MG63 (cell line): ENCODE results near the gene SLAMF7. TPM values are rescaled to one million over a fixed set of nuclear protein-coding genes. Genes with fewer than 3 reads are reported as not detected.
"Not testable (repeated sequence)": the region's sequence is repeated elsewhere in the genome, so short reads cannot be mapped to it uniquely, and the experiment has no call there.

ENCODE experiments used
- DNase-seq: peaks from one replicate; pipeline ENCODE4 v3.0.0-alpha.2; 2020
- H3K27me3 ChIP-seq: fragments of 250-450 bp; sonication (Bioruptor Pico); 2 replicates; pipeline ENCODE4 v1.5.1; 2020; ENCODE audit warnings: mild to moderate bottlenecking, moderate library complexity
- H3K36me3 ChIP-seq: fragments of 250-450 bp; sonication (Bioruptor Pico); 2 replicates; pipeline ENCODE4 v1.5.1; 2020; ENCODE audit warnings: mild to moderate bottlenecking, moderate library complexity
- H3K4me3 ChIP-seq: fragments of 250-450 bp; sonication (Bioruptor Pico); 2 replicates; pipeline ENCODE4 v1.5.1; 2020; ENCODE audit warnings: mild to moderate bottlenecking, moderate library complexity
- H3K9me3 ChIP-seq: fragments of 250-450 bp; sonication (Bioruptor Pico); 2 replicates; pipeline ENCODE4 v1.5.1; 2020; ENCODE audit warnings: mild to moderate bottlenecking, moderate library complexity
- total RNA-seq: library from RNA; depleted of rRNA; stranded (reverse); fragments of >200 nt; shearing (Covaris generic); gene quantifications from 2 replicates; pipeline ENCODE4 v1.2.3, GENCODE V29; 2014; ENCODE audit warnings: low replicate concordance

The SLAMF7 gene
- total RNA-seq, 1 experiment from 2014 or later: not detected

GRCh38 chr1:160713161-160713560 is 25.9 kb upstream of the SLAMF7 start:
- no peak for DNase-seq

GRCh38 chr1:160714034-160714648 is 24.9 kb upstream of the SLAMF7 start:
- not testable (repeated sequence) for H3K27me3 ChIP-seq, H3K4me3 ChIP-seq, H3K9me3 ChIP-seq, H3K36me3 ChIP-seq, DNase-seq

More at GRCh38 chr1:160713161-160713560, 25.9 kb upstream of the SLAMF7 start:
- no peaks in the 10 kb centered on the region for H3K36me3 ChIP-seq
- H3K9me3 ChIP-seq: no peaks in the 10 kb centered on the region
- no peak overlapping the region for H3K4me3 ChIP-seq
- 0 out of 2 replicates have a peak, but pooled peaks cover 2% of the 10 kb centered on the region for H3K27me3 ChIP-seq

- Histone ChIP-seq H3K9me3 (no peaks in the 10 kb centered on the region), H3K4me3 (no peak overlapping the region), H3K27me3 (0 out of 2 replicates have a peak, but pooled peaks cover 2% of the 10 kb centered on the region), H3K36me3 (no peaks in the 10 kb centered on the region)
- DNase-seq: no peak
These were observed 23.0 kb upstream of the SLAMF7 start for GRCh38 chr1:160716013-160716412.

- no peaks in the 10 kb centered on the region for H3K9me3 ChIP-seq
- DNase-seq: no peak
- H3K4me3 ChIP-seq: no peak overlapping the region
- 0 out of 2 replicates have a peak, but pooled peaks cover 2% of the 10 kb centered on the region for H3K27me3 ChIP-seq
- H3K36me3 ChIP-seq: no peaks in the 10 kb centered on the region
These were observed 21.7 kb upstream of the SLAMF7 start for GRCh38 chr1:160717306-160717705.

- no peaks in the 10 kb centered on the region for H3K27me3 ChIP-seq
- no peak for DNase-seq
- H3K36me3 ChIP-seq: no peaks in the 10 kb centered on the region
- no peak overlapping the region for H3K4me3 ChIP-seq
- H3K9me3 ChIP-seq: no peaks in the 10 kb centered on the region
These were observed 20.8 kb upstream of the SLAMF7 start for GRCh38 chr1:160718210-160718609.

- H3K9me3 ChIP-seq: no peaks in the 10 kb centered on the region
- no peak for DNase-seq
- H3K4me3 ChIP-seq: no peak overlapping the region
- H3K27me3 ChIP-seq: no peaks in the 10 kb centered on the region
- no peaks in the 10 kb centered on the region for H3K36me3 ChIP-seq
These were observed 18.5 kb upstream of the SLAMF7 start for GRCh38 chr1:160720356-160721085.

GRCh38 chr1:160721473-160721872 is 17.6 kb upstream of the SLAMF7 start:
- no peaks in the 10 kb centered on the region for H3K36me3 ChIP-seq
- no peak overlapping the region for H3K4me3 ChIP-seq
- H3K27me3 ChIP-seq: no peaks in the 10 kb centered on the region
- no peaks in the 10 kb centered on the region for H3K9me3 ChIP-seq
- DNase-seq: no peak

GRCh38 chr1:160722726-160723125 is 16.3 kb upstream of the SLAMF7 start:
- H3K4me3 ChIP-seq: no peak overlapping the region
- no peaks in the 10 kb centered on the region for H3K36me3 ChIP-seq
- H3K9me3 ChIP-seq: no peaks in the 10 kb centered on the region
- DNase-seq: no peak
- H3K27me3 ChIP-seq: no peaks in the 10 kb centered on the region

- Histone ChIP-seq H3K9me3 (no peaks in the 10 kb centered on the region), H3K36me3 (no peaks in the 10 kb centered on the region), H3K27me3 (no peaks in the 10 kb centered on the region), H3K4me3 (no peak overlapping the region)
- no peak for DNase-seq
These were observed 15.7 kb upstream of the SLAMF7 start for GRCh38 chr1:160723332-160723731.

GRCh38 chr1:160724465-160725242 is 14.4 kb upstream of the SLAMF7 start:
- H3K9me3 ChIP-seq: no peaks in the 10 kb centered on the region
- no peak for DNase-seq
- no peaks in the 10 kb centered on the region; the same call in 1 of the 2 replicates for H3K27me3 ChIP-seq
- no peaks in the 10 kb centered on the region for H3K36me3 ChIP-seq
- no peak overlapping the region for H3K4me3 ChIP-seq

- Histone ChIP-seq H3K9me3 (no peaks in the 10 kb centered on the region), H3K27me3 (no peaks in the 10 kb centered on the region; the same call in 1 of the 2 replicates), H3K36me3 (no peaks in the 10 kb centered on the region), H3K4me3 (no peak overlapping the region)
- no peak for DNase-seq
These were observed 12.9 kb upstream of the SLAMF7 start for GRCh38 chr1:160726114-160726497.

- Histone ChIP-seq H3K9me3 (no peaks in the 10 kb centered on the region), H3K27me3 (no peaks in the 10 kb centered on the region; the same call in 1 of the 2 replicates), H3K36me3 (no peaks in the 10 kb centered on the region), H3K4me3 (no peak overlapping the region)
- DNase-seq: peak; percentile 37
These were observed 12.3 kb upstream of the SLAMF7 start for GRCh38 chr1:160726498-160727315.

GRCh38 chr1:160727316-160727640 is 11.8 kb upstream of the SLAMF7 start:
- Histone ChIP-seq H3K9me3 (0 out of 2 replicates have a peak, but pooled peaks cover 3% of the 10 kb centered on the region), H3K36me3 (no peaks in the 10 kb centered on the region), H3K4me3 (no peak overlapping the region), H3K27me3 (no peaks in the 10 kb centered on the region; the same call in 1 of the 2 replicates)
- no peak for DNase-seq

- H3K27me3 ChIP-seq, H3K36me3 ChIP-seq, DNase-seq, H3K9me3 ChIP-seq, H3K4me3 ChIP-seq: not testable (repeated sequence)
These were observed 7.5 kb upstream of the SLAMF7 start for GRCh38 chr1:160731564-160731963.

- Histone ChIP-seq H3K27me3 (no peaks in the 10 kb centered on the region; the same call in 1 of the 2 replicates), H3K9me3 (0 out of 2 replicates have a peak, but pooled peaks cover 3% of the 10 kb centered on the region), H3K4me3 (no peak overlapping the region), H3K36me3 (no peaks in the 10 kb centered on the region)
- DNase-seq: no peak
These were observed 7.1 kb upstream of the SLAMF7 start for GRCh38 chr1:160731990-160732389.

GRCh38 chr1:160733898-160734297 is 5.1 kb upstream of the SLAMF7 start:
- H3K27me3 ChIP-seq: no peaks in the 10 kb centered on the region; the same call in 1 of the 2 replicates
- H3K4me3 ChIP-seq: no peak overlapping the region
- DNase-seq: no peak
- H3K9me3 ChIP-seq: 0 out of 2 replicates have a peak, but pooled peaks cover 3% of the 10 kb centered on the region
- H3K36me3 ChIP-seq: no peaks in the 10 kb centered on the region
